Measurements from ENCODE around the gene EVC.

DNA sequence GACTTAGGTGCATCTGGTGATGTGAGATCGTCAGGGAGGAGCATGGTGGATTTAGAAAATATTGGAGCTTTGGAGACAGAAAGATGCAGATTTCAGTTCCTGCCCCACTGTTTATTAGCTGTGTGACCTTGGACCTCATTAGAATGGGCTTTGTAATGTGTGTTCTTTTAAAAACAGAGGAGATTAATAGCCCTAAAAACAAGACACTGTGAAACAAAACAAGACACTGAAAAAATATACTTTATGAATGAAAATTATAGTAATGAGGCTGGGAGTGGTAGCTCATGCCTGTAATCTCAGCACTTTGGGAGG, 79.5 kb downstream of the EVC start:
- TF ChIP-seq, protein P1, sequence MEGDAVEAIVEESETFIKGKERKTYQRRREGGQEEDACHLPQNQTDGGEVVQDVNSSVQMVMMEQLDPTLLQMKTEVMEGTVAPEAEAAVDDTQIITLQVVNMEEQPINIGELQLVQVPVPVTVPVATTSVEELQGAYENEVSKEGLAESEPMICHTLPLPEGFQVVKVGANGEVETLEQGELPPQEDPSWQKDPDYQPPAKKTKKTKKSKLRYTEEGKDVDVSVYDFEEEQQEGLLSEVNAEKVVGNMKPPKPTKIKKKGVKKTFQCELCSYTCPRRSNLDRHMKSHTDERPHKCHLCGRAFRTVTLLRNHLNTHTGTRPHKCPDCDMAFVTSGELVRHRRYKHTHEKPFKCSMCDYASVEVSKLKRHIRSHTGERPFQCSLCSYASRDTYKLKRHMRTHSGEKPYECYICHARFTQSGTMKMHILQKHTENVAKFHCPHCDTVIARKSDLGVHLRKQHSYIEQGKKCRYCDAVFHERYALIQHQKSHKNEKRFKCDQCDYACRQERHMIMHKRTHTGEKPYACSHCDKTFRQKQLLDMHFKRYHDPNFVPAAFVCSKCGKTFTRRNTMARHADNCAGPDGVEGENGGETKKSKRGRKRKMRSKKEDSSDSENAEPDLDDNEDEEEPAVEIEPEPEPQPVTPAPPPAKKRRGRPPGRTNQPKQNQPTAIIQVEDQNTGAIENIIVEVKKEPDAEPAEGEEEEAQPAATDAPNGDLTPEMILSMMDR (conservative IDR thresholded peaks at IDR 0.05 in 1 of 2, IDR thresholded peaks at IDR 0.05 in 1 of 2; ENCODE audit: low read depth in 1 of 2, low read length in 2 of 2) = no peak
- no peak for TF ChIP-seq EZH2 (IDR thresholded peaks at IDR 0.05; ENCODE audit: low read length, missing control alignments)

Measured in fibroblast of lung (primary cell).